ENCODE results near the gene PSMG4. TPM values are rescaled to one million over a fixed set of nuclear protein-coding genes. Genes with fewer than 3 reads are reported as not detected.

The PSMG4 gene
- total and polyA plus RNA-seq, 10 of the 15 experiments (the other 5 are each of a cell fraction or from before 2014, with no cell fraction given) = 7.1 to 62.6 (median 29.8) TPM

- H3K9ac ChIP-seq (ENCODE audit: control insufficient read depth, insufficient read depth, low read length) = no peak overlapping the region
- H3K79me2 ChIP-seq (ENCODE audit: control insufficient read depth, insufficient read depth, low read length) = no peaks in the 10 kb centered on the region
- H3K4me2 ChIP-seq (ENCODE audit: control insufficient read depth, insufficient read depth) = no peak overlapping the region
- FAIRE-seq (no peak), DNase-seq (ENCODE audit: low read depth, low spot score) (no peak), ATAC-seq (no peak)
- POLR2A ChIA-PET = no interaction called here
- no TSS peak for BruUV-seq (replicated peaks)
- H3K36me3 ChIP-seq (ENCODE audit: control insufficient read depth in 2 of 2, insufficient read depth in 2 of 2, low read length in 1 of 2) = no peaks in the 10 kb centered on the region
- SMC1A ChIA-PET (ENCODE audit: uncharacterized antibody, unreplicated experiment) = no interaction called here
- RAD21 ChIA-PET (ENCODE audit: unreplicated experiment) = no interaction called here
- H3K4me1 ChIP-seq (ENCODE audit: control insufficient read depth, insufficient read depth, low read length) = no peaks in the 10 kb centered on the region
- CTCF ChIA-PET = interaction anchor here (1.4 kb wide), 1 partner anchor 104 kb away, joined by 4 read pairs; no protein-coding TSS in a partner anchor
- no peak for TF ChIP-seq SREBF2 (IDR thresholded peaks at IDR 0.05; ENCODE audit: low read length)
- TF ChIP-seq RELB (IDR thresholded peaks at IDR 0.05; ENCODE audit: low read depth) = no peak
- TF ChIP-seq RB1 (IDR thresholded peaks at IDR 0.05; ENCODE audit: borderline replicate concordance) = no peak
- TF ChIP-seq ASH2L (IDR thresholded peaks at IDR 0.05; ENCODE audit: borderline replicate concordance, low read depth) = no peak
- no peak for TF ChIP-seq ESRRA (IDR thresholded peaks at IDR 0.05; ENCODE audit: low read length)
- TF ChIP-seq SUZ12 (IDR thresholded peaks at IDR 0.05; ENCODE audit: unreplicated experiment) = no peak
- no peak for TF ChIP-seq NFXL1 (IDR thresholded peaks at IDR 0.05; ENCODE audit: borderline replicate concordance)
- TF ChIP-seq POLR2AphosphoS5 (IDR thresholded peaks at IDR 0.05; ENCODE audit: low read length) = no peak
- TF ChIP-seq MAX (IDR thresholded peaks at IDR 0.05; ENCODE audit: low read depth, low read length) = no peak
- no peak for TF ChIP-seq SMAD1 (IDR thresholded peaks at IDR 0.05; ENCODE audit: low read depth, partially characterized antibody)
- TF ChIP-seq HSF1 (IDR thresholded peaks at IDR 0.05; ENCODE audit: low read depth, low read length) = no peak
- no peaks in the 10 kb centered on the region for H4K20me1 ChIP-seq (ENCODE audit: control insufficient read depth, insufficient read depth)
- intact Hi-C loops (cut with micrococcal nuclease; ENCODE audit: unreplicated experiment) = no loop called here
- in situ Hi-C loops (cut with MboI) = no loop called here
- no peak overlapping the region for H2AFZ ChIP-seq (ENCODE audit: control insufficient read depth, low read depth, low read length)
- WGBS (ENCODE audit: insufficient coverage, insufficient replicate concordance, low lambda C conversion rate, missing lambda C conversion rate) = 74% methylated on average over 10 of the region's 10 CpGs
- H3K9me3 ChIP-seq (replicated peaks; ENCODE audit: control insufficient read depth, insufficient read depth, low read length) = no peaks in the 10 kb centered on the region; the same call in 2 of the 3 replicates
- no peak overlapping the region for H3K27ac ChIP-seq (ENCODE audit: control insufficient read depth, insufficient read depth)
- peaks cover 0 to under 1% of the 10 kb centered on the region in 2 experiments; a peak in 1 of 4 replicates for H3K27me3 ChIP-seq (replicated peaks in 1 of 2; ENCODE audit: control insufficient read depth in 2 of 2, insufficient read depth in 2 of 2, low read length in 1 of 2)
- H3K4me3 ChIP-seq = no peak overlapping the region
Measured at GRCh38 chr6:3306848-3307247, 48.1 kb downstream of the PSMG4 start.

Data from GM12878 (cell line).